ENCODE data around the gene SH2D3C. TPM values are rescaled to one million over a fixed set of nuclear protein-coding genes. Genes with fewer than 3 reads are reported as not detected.

The SH2D3C gene
- total RNA-seq, 2 donors from 2014 or later, result 15.9 to 27.2 TPM

DNA sequence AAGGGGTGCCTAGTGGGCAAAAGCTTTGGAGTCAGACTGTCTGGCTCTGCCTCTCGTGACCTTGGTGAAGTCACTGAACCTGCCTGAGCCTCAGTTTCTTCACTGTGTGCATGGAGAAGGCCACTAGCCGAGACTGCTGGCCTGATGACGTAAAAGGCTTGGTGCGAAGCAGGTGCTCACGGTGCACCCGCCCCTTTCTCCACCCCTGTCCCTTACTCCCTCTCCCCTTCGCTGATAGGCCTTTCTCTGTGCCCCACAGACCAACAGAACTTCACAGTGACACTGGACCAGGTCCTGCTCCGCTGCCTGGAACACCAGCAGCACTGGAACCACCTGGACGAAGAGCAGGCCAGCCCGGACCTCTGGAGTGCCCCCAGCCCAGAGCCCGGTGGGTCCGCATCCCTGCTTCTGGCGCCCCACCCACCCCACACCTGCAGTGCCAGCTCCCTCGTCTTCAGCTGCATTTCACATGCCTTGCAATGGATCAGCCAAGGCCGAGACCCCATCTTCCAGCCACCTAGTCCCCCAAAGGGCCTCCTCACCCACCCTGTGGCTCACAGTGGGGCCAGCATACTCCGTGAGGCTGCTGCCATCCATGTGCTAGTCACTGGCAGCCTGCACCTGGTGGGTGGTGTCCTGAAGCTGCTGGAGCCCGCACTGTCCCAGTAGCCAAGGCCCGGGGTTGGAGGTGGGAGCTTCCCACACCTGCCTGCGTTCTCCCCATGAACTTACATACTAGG, 34.6 kb upstream of the SH2D3C start:
- no peaks in the 10 kb centered on the region for H3K9me3 ChIP-seq (ENCODE audit: control insufficient read depth, low read length, poor library complexity, severe bottlenecking)
- H3K4me3 Mint-ChIP-seq, result no peak overlapping the region
- no peaks in the 10 kb centered on the region for H3K27me3 Mint-ChIP-seq
- no peaks in the 10 kb centered on the region for H3K36me3 Mint-ChIP-seq (ENCODE audit: low read depth)
- H3K27ac Mint-ChIP-seq, result no peak overlapping the region
- ATAC-seq (no peak), DNase-seq (no peak)
- no peaks in the 10 kb centered on the region for H3K4me1 Mint-ChIP-seq

DNA sequence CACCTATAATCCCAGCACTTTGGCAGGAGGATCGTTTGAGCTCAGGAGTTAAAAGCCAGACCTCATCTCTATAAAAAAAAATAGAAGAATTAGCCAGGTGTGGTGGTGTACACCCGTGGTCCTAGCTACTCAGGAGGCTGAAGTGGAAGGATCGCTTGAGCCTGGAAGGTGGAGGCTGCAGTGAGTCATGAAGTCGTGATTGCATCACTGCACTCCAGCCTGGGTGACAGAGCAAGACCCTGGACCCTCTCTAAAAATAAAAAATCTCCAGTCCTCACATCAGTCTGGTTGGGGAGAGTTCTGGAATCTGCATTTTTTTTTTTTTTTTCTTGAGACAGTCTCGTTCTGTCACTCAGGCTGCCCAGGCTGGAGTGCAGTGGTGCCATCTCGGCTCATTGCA, 33.5 kb upstream of the SH2D3C start:
- no peak overlapping the region for H3K27ac Mint-ChIP-seq
- no peaks in the 10 kb centered on the region for H3K27me3 Mint-ChIP-seq

DNA sequence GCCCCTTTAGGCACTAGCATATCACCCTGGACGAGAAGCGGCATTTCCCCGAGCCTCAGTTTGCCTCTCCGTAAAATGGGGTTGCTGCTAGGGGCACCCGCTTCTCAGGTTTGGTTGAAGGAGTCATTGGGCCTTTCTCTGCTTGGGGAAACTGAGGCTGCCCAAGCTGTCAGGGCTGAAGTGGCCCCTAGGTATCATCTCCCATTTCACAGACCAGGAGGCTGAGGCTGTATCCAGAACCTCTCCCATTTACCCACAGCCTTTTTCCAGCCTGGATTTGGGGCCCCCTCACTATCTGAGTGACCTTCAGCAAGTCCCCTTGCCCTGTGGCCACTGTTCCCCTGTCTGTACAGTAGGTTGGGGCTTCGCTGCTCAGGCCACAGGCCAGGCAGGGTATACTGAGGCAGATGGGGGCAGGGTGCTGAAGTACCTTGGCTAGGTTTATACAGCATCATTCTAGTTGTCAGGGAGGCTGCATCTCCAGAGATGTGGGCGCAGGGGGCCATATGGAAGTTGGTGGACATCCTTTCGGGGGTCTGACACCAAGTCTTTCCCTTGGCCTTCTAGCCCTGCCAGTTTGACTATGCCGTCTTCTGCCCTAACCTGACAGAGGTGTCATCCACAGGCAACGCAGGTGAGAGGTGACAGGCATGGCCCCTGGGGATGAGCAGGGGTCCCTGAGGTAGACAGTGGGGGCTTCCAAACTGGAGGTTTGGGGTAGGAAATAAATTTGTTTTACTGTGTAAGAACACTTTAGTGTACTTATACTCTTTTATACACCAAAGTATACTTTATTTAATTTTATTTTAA, 32.1 kb upstream of the SH2D3C start:
- H3K27ac Mint-ChIP-seq, result no peak overlapping the region
- H3K36me3 Mint-ChIP-seq (ENCODE audit: low read depth), result no peaks in the 10 kb centered on the region

More for the DNA sequence above, 33.5 kb upstream of the SH2D3C start:
- no peaks in the 10 kb centered on the region for H3K9me3 ChIP-seq (ENCODE audit: control insufficient read depth, low read length, poor library complexity, severe bottlenecking)
- Mint-ChIP-seq H3K36me3 (ENCODE audit: low read depth) (no peaks in the 10 kb centered on the region), H3K4me3 (no peak overlapping the region), H3K4me1 (peaks cover 2% of the 10 kb centered on the region)
- ATAC-seq (no peak), DNase-seq (no peak)

DNA sequence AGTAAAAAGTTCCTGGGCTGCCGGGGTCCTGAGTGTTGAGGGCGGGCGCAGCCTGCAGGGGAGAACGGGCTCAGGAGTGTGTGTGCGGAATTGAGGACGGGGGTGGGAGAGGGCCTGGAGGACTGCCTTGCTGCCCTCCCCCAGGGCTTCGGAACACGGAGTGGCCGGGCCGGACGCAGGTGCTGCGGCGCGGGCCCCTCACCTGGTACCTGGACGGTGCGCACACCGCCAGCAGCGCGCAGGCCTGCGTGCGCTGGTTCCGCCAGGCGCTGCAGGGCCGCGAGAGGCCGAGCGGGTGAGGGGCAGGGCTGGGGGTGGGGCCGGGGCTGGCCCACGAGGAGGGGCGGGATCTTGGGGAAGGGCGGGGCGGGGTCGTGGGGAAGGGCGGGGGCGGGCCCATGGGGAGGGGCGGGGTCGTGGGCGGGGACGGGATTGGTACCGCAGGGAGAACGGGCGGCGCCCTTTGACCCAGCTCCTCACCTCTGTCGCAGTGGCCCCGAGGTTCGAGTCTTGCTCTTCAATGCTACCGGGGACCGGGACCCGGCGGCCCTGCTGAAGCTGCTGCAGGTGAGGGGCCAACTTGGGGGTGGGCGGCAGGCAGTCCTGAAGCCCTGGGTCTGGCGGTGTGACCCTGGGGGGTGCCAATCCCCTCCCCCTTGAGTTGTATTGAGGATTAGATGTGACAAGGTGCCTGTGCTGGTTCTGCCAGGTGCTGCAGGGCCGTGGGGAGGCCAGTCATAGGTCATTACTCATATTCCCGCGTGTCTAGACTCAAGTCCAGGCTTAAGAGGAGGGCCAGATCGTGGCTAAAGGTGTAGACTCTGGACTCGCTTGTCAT, 31.3 kb upstream of the SH2D3C start:
- H3K36me3 Mint-ChIP-seq (ENCODE audit: low read depth), result no peaks in the 10 kb centered on the region
- H3K9me3 ChIP-seq (ENCODE audit: control insufficient read depth, low read length, poor library complexity, severe bottlenecking), result no peaks in the 10 kb centered on the region
- DNase-seq, result peak in 2 of 3 donors; percentile 18 to 22
- no peak overlapping the region for H3K27ac Mint-ChIP-seq
- H3K27me3 Mint-ChIP-seq, result no peaks in the 10 kb centered on the region
- ATAC-seq, result peak; percentile 57
- peaks cover 4% of the 10 kb centered on the region for H3K4me1 Mint-ChIP-seq
- H3K4me3 Mint-ChIP-seq, result no peak overlapping the region

More for the DNA sequence above, 32.1 kb upstream of the SH2D3C start:
- H3K27me3 Mint-ChIP-seq, result no peaks in the 10 kb centered on the region
- ATAC-seq (no peak), DNase-seq (no peak)
- no peaks in the 10 kb centered on the region for H3K9me3 ChIP-seq (ENCODE audit: control insufficient read depth, low read length, poor library complexity, severe bottlenecking)
- H3K4me1 Mint-ChIP-seq, result peaks cover 4% of the 10 kb centered on the region
- H3K4me3 Mint-ChIP-seq, result no peak overlapping the region

- no peak for DNase-seq
- no peaks in the 10 kb centered on the region for H3K27me3 Mint-ChIP-seq
- H3K9me3 ChIP-seq (ENCODE audit: control insufficient read depth, low read length, poor library complexity, severe bottlenecking), result no peaks in the 10 kb centered on the region
- no peak overlapping the region for H3K4me3 Mint-ChIP-seq
- peaks cover 4% of the 10 kb centered on the region for H3K4me1 Mint-ChIP-seq
- no peaks in the 10 kb centered on the region for H3K36me3 Mint-ChIP-seq (ENCODE audit: low read depth)
- no peak overlapping the region for H3K27ac Mint-ChIP-seq
- ATAC-seq, result no peak
Observed at GRCh38 chr9:127809002-127809539, 30.6 kb upstream of the SH2D3C start.

DNA sequence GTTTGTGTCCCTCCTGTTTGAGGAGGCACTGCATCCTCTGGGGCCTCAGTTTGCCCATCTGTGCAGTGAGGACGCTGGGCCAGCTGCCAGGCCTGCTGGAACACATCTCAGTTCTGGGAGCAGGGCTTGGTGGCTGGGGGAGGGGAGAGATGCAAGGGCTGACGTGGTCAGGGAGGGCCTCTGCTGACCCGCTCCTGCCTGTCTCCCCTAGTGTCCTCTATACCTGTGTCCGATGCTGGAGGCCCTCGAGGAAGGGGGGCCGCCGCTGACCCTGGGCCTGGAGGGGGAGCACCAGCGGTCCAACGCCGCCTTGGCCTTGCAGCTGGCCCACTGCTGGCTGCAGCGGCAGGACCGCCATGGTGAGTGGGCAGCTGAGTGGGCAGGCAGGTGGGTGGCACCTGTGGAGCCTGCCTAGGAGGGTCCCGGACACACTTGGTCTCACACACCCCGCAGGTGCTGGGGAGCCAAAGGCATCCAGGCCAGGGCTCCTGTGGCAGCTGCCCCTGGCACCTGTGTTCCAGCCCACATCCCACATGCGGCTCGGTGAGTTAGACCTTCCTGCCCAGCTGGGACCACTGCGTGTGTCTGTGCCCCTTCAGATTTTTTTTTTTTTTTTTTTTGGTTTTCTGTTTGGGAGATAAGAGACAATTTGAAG, 30.0 kb upstream of the SH2D3C start:
- no peaks in the 10 kb centered on the region for H3K9me3 ChIP-seq (ENCODE audit: control insufficient read depth, low read length, poor library complexity, severe bottlenecking)
- Mint-ChIP-seq H3K4me3 (no peak overlapping the region), H3K27me3 (no peaks in the 10 kb centered on the region), H3K27ac (no peak overlapping the region), H3K36me3 (ENCODE audit: low read depth) (no peaks in the 10 kb centered on the region), H3K4me1 (peaks cover 9% of the 10 kb centered on the region)
- ATAC-seq (no peak), DNase-seq (no peak)

DNA sequence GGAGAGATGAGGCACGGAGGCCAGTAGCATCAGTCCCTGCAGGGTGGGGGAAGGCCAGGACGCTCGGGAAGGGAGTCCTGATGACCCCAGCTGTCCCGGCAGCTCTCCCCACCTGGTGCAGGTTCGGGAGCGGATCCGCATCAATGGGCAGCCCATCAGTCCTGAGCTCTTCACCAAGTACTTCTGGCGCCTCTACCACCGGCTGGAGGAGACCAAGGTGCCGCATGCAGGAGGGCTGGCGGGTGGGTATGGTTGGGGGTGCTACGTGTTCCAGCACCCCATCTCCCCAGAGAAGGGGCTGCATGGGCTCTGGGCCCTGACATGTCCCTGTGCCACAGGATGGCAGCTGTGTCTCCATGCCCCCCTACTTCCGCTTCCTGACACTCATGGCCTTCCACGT, 28.4 kb upstream of the SH2D3C start:
- H3K36me3 Mint-ChIP-seq (ENCODE audit: low read depth), result no peaks in the 10 kb centered on the region
- H3K4me1 Mint-ChIP-seq, result peaks cover 13% of the 10 kb centered on the region
- H3K4me3 Mint-ChIP-seq, result no peak overlapping the region
- peak overlapping the region; percentile 39 for H3K27ac Mint-ChIP-seq
- no peak for DNase-seq
- no peaks in the 10 kb centered on the region for H3K9me3 ChIP-seq (ENCODE audit: control insufficient read depth, low read length, poor library complexity, severe bottlenecking)
- no peak for ATAC-seq
- H3K27me3 Mint-ChIP-seq, result no peaks in the 10 kb centered on the region

GRCh38 chr9:127805620-127806019, 27.2 kb upstream of the SH2D3C start:
- Mint-ChIP-seq H3K27ac (no peak overlapping the region), H3K36me3 (ENCODE audit: low read depth) (no peaks in the 10 kb centered on the region), H3K27me3 (no peaks in the 10 kb centered on the region), H3K4me3 (no peak overlapping the region), H3K4me1 (peaks cover 13% of the 10 kb centered on the region)
- no peaks in the 10 kb centered on the region for H3K9me3 ChIP-seq (ENCODE audit: control insufficient read depth, low read length, poor library complexity, severe bottlenecking)
- DNase-seq (no peak), ATAC-seq (no peak)

GRCh38 chr9:127803507-127804352, 25.3 kb upstream of the SH2D3C start:
- Mint-ChIP-seq H3K27ac (peak overlapping the region; percentile 75), H3K27me3 (no peaks in the 10 kb centered on the region), H3K4me3 (peak overlapping the region; percentile 95), H3K4me1 (peaks cover 13% of the 10 kb centered on the region), H3K36me3 (ENCODE audit: low read depth) (no peaks in the 10 kb centered on the region)
- peak; percentile 14 for ATAC-seq
- peak in 1 of 3 donors; percentile 25 for DNase-seq
- H3K9me3 ChIP-seq (ENCODE audit: control insufficient read depth, low read length, poor library complexity, severe bottlenecking), result no peaks in the 10 kb centered on the region

DNA sequence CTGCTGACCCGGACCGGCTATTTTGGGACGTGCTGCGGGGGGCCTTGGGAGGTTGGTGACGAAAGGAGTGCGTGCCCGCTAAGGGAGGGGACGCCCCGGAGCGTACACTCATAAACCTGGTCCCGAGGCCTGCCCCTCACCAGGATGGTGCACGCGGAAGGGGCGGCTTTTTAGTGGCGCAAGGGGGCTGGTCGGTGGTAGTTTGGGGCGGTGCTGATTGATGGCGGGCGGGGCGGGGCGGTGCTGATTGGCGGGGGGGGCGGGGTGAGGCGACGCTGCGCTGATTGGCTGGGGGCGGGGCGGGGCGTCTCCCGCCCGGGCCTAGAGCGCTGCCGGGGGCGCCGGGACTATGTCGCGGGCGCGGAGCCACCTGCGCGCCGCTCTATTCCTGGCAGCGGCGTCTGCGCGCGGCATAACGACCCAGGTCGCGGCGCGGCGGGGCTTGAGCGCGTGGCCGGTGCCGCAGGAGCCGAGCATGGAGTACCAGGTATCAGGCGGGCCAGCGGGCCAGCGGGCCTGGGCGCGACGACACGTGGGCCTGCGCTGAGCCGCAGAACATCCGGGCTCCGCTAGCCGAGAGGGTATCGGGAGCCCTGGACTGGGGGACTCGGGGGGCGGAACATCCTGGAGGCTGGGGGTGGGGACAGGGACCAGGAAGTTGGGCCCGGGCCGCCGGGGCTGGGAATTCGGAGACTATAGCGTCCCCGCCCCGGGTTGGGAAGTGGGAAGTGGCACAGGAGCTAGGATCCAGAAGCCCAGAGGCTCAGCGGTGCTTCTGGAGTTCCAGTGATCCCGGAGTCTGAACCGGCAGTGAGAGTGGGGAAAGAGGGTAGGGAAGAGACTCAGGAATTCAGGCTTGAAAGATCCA, 24.3 kb upstream of the SH2D3C start, which contains the start of gene FPGS:
FPGS (plus strand) TSS at position 307 of the 868 bp plus-strand sequence; CDS start at position 350, 43 bp downstream.
- ATAC-seq (peak; percentile 90), DNase-seq (peak; percentile 71 to 87 (median 82))
- peak within 1 kb of the TSS; percentile 95 for H3K4me3 Mint-ChIP-seq
- no peaks in the 10 kb centered on the region for H3K27me3 Mint-ChIP-seq
- H3K4me1 Mint-ChIP-seq, result peaks cover 14% of the 10 kb centered on the region
- no peaks in the 10 kb centered on the region for H3K36me3 Mint-ChIP-seq (ENCODE audit: low read depth)
- H3K27ac Mint-ChIP-seq, result peak within 1 kb of the TSS; percentile 75
- no peaks in the 10 kb centered on the region for H3K9me3 ChIP-seq (ENCODE audit: control insufficient read depth, low read length, poor library complexity, severe bottlenecking)

DNA sequence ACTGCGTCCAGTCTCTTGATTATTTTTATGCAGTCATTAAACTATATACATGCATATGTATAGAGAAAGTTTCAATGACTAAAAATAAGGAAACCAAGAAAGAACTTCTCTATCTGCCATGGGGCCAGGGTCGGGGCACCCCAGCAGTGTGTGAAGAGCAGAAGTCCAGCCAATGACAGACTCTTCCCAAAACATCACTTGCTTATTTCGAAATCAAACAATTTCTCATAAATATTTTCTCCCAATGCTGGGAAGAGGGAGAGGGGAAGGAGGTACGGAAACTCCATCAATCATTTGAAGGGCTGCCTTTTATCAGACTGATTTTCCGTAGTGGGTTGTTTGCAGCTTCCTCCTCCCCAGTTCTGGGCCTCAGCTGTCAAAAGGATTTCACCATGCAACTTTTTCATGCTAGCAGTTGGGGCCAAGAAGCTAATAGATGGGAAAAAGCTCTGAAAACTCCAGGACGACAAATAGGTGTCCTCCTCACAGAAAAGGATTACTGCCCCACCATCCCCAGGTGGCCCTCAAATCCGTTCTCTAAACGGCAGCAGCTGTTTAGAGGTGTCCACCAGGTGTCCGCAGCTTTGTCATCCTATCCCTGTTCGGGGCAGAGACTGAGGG, 23.6 kb upstream of the SH2D3C start:
- ATAC-seq (no peak), DNase-seq (no peak)
- Mint-ChIP-seq H3K36me3 (ENCODE audit: low read depth) (no peaks in the 10 kb centered on the region), H3K4me3 (peak overlapping the region; percentile 95), H3K27ac (peak overlapping the region; percentile 29), H3K27me3 (no peaks in the 10 kb centered on the region), H3K4me1 (peaks cover 19% of the 10 kb centered on the region)
- H3K9me3 ChIP-seq (ENCODE audit: control insufficient read depth, low read length, poor library complexity, severe bottlenecking), result no peaks in the 10 kb centered on the region
